Measurements from ENCODE around the gene ARHGEF4.

Gene ARHGEF4

DNA sequence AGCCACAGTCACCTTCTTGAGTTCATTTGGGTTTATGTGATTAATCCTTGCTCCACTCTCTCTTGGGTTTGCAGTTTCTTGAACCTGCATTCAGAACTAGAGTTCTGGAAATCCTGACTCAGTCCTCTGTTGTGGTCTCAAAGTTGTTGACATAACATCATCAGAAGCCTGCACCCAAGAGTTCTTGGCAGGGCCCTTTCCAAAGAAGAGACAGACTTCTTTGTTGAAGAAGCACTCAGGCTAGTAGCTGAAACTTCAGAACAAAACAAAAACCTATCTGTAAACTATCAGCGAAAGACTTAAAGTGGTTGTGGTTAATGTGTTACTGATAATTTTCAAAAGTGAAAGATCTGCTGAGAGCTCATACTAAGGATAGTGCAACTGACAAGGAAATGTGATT is 135.7 kb downstream of the ARHGEF4 start:
- 80 to 100% methylated on average over 1 of the region's 1 CpG for WGBS, 2 experiments

DNA sequence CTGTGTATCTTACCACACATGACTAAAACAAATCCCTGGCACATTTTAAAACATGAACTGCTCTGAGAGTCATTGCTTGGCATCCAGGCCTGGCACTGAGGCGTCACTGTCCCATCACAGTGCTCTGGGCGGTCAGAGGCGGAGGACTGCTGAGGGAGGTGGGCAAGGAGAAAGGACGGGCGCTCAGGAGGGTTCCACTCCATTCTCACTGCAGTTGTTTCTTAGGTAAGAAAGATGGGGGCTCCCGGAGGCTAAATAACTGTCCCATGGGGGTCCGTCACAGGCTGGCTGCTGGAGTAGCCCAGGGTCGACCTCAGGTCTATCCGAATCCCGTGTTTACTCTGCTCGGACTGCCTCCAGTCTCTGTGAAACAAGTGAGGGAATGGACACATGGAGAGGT is 139.0 kb downstream of the ARHGEF4 start:
- Histone ChIP-seq H3K27me3 (ENCODE audit: control insufficient read depth, insufficient read depth, low read length, poor library complexity, severe bottlenecking) (no peaks in the 10 kb centered on the region), H3K4me1 (ENCODE audit: control insufficient read depth, insufficient read depth, low read length) (no peaks in the 10 kb centered on the region), H3K27ac (ENCODE audit: insufficient read depth, low read depth, low read length, poor library complexity, severe bottlenecking) (no peak overlapping the region), H3K9me3 (ENCODE audit: control insufficient read depth, low read length) (no peaks in the 10 kb centered on the region), H3K4me3 (ENCODE audit: insufficient read depth, low read depth, low read length) (no peak overlapping the region), H3K36me3 (ENCODE audit: control insufficient read depth, insufficient read depth, low read length) (no peaks in the 10 kb centered on the region)
- 86% methylated on average over 11 of the region's 11 CpGs for WGBS, 2 experiments

More for the DNA sequence above, 135.7 kb downstream of the ARHGEF4 start:
- H3K9me3 ChIP-seq (ENCODE audit: control insufficient read depth, low read length) = no peaks in the 10 kb centered on the region
- no peak overlapping the region for H3K27ac ChIP-seq (ENCODE audit: insufficient read depth, low read depth, low read length, poor library complexity, severe bottlenecking)
- no peaks in the 10 kb centered on the region for H3K36me3 ChIP-seq (ENCODE audit: control insufficient read depth, insufficient read depth, low read length)
- peaks cover 7% of the 10 kb centered on the region for H3K4me1 ChIP-seq (ENCODE audit: control insufficient read depth, insufficient read depth, low read length)
- H3K4me3 ChIP-seq (ENCODE audit: insufficient read depth, low read depth, low read length) = no peak overlapping the region
- no peaks in the 10 kb centered on the region for H3K27me3 ChIP-seq (ENCODE audit: control insufficient read depth, insufficient read depth, low read length, poor library complexity, severe bottlenecking)

DNA sequence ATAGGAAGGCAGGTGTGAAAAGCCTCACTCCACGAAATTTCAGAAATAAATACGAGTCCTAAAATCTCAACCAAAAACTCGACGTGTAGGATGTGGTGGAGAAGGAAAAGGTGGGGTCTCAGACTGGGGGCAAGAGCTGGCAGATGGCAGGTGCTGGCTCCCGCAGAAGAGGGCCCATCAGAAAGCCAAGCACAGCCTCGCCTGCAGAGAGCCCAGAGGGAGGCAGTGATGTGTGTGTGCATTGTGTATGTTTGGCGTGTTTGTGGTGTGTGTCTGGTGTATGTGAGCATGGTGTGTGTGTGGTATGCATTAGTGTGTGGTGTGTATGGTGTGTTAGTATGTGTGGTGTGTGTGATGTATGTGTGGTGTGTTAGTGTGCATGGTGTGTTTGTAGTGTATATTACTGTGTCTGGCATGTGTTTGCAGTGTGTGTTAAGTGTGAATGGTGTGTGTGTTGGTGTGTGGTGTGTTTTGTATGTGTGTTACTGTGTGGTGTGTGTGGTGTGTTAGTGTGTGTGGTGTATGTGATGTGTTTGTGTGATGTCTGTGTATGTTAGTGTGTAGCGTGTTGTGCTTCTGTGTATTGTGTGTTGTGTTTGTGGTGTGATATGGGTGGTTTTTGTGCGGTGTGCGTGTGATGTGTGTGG is 140.0 kb downstream of the ARHGEF4 start:
- Histone ChIP-seq H3K36me3 (ENCODE audit: control insufficient read depth, insufficient read depth, low read length) (no peaks in the 10 kb centered on the region), H3K4me1 (ENCODE audit: control insufficient read depth, insufficient read depth, low read length) (no peaks in the 10 kb centered on the region), H3K9me3 (ENCODE audit: control insufficient read depth, low read length) (no peaks in the 10 kb centered on the region), H3K4me3 (ENCODE audit: insufficient read depth, low read depth, low read length) (no peak overlapping the region), H3K27ac (ENCODE audit: insufficient read depth, low read depth, low read length, poor library complexity, severe bottlenecking) (no peak overlapping the region), H3K27me3 (ENCODE audit: control insufficient read depth, insufficient read depth, low read length, poor library complexity, severe bottlenecking) (no peaks in the 10 kb centered on the region)
- WGBS, 2 experiments = 96 to 97% methylated on average over 10 of the region's 10 CpGs

DNA sequence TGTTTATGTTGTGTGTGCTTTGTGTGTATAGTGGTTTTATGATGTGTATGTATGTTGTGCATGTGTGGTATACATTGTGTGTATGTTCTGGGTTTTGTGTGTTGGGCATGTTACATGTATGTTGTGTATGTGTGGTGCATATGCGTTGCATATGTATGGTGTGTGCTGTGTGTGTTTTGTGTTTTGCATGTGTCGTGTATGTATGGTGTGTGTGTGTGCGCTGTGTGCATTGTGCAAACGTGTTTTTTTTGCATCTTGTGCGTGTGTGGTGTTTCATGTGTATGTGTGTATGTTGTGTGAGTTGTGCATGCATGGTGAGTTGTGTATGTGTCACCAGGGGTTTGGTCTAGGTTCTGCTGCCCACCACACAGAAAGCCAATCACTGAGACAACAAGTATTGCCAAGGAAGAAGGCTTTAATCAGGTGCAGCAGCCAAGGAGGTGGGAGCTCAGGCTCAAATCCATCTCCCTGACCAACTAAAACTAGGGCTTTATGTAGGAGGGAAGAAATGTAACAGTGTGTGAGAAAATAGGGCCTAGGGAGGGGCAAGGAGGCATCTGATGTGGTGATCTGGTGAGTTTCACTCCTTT is 140.8 kb downstream of the ARHGEF4 start:
- H3K36me3 ChIP-seq (ENCODE audit: control insufficient read depth, insufficient read depth, low read length) = no peaks in the 10 kb centered on the region
- no peak overlapping the region for H3K27ac ChIP-seq (ENCODE audit: insufficient read depth, low read depth, low read length, poor library complexity, severe bottlenecking)
- no peaks in the 10 kb centered on the region for H3K4me1 ChIP-seq (ENCODE audit: control insufficient read depth, insufficient read depth, low read length)
- H3K27me3 ChIP-seq (ENCODE audit: control insufficient read depth, insufficient read depth, low read length, poor library complexity, severe bottlenecking) = no peaks in the 10 kb centered on the region
- no peaks in the 10 kb centered on the region for H3K9me3 ChIP-seq (ENCODE audit: control insufficient read depth, low read length)
- WGBS, 2 experiments = 94 to 95% methylated on average over 5 of the region's 5 CpGs
- H3K4me3 ChIP-seq (ENCODE audit: insufficient read depth, low read depth, low read length) = no peak overlapping the region

DNA sequence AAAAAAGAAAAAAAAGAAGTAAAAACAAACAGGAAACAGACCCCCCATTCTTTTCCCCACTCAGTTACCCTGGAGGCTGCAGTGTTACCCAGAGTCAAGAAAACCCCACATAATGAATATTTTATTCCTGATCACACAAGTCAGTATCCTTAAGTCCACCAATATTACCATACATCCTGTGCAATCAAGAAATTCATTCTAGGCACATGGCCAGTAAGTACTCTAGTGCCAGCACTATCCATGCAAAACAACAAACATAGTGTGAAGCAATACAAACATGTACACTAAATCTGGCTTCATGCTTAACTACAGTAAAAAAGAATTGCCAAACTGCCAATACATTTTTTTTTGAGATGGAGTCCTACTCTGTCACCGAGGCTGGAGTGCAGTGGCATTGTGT is 145.0 kb downstream of the ARHGEF4 start:
- H3K4me1 ChIP-seq (ENCODE audit: control insufficient read depth, insufficient read depth, low read length) = no peaks in the 10 kb centered on the region
- no peaks in the 10 kb centered on the region for H3K36me3 ChIP-seq (ENCODE audit: control insufficient read depth, insufficient read depth, low read length)
- H3K27me3 ChIP-seq (ENCODE audit: control insufficient read depth, insufficient read depth, low read length, poor library complexity, severe bottlenecking) = no peaks in the 10 kb centered on the region
- H3K4me3 ChIP-seq (ENCODE audit: insufficient read depth, low read depth, low read length) = no peak overlapping the region
- WGBS, 2 experiments = 88 to 92% methylated on average over 1 of the region's 1 CpG
- no peaks in the 10 kb centered on the region for H3K9me3 ChIP-seq (ENCODE audit: control insufficient read depth, low read length)
- no peak overlapping the region for H3K27ac ChIP-seq (ENCODE audit: insufficient read depth, low read depth, low read length, poor library complexity, severe bottlenecking)

DNA sequence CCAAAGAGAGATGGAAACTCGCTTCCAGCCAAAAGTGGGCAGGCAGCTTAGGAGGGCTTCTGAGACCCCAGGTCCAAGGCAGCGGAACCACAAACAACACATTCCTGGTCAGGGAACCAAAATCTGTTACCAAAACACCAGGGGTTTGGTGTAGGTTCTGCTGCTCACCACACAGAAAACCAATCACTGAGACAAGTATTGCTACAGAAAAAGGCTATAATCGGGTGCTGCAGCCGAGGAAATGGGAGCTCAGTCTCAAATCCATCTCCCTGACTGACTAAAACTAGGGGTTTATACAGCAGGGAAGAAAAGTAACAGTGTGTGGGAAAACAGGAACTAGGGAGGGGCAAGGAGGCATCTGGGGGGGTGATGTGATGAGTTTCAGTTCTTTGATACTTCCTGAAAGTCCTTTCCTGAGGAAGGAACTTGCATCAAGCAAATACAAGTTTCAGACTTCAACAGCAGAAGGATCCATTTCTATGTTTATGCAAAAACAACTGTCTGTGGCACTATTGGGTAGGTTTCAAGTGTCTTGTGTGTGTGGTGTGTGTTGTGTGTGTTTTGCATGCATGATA is 148.6 kb downstream of the ARHGEF4 start:
- no peaks in the 10 kb centered on the region for H3K9me3 ChIP-seq (ENCODE audit: control insufficient read depth, low read length)
- 93 to 95% methylated on average over 4 of the region's 4 CpGs for WGBS, 2 experiments
- H3K4me3 ChIP-seq (ENCODE audit: insufficient read depth, low read depth, low read length) = no peak overlapping the region
- H3K27me3 ChIP-seq (ENCODE audit: control insufficient read depth, insufficient read depth, low read length, poor library complexity, severe bottlenecking) = no peaks in the 10 kb centered on the region
- no peak overlapping the region for H3K27ac ChIP-seq (ENCODE audit: insufficient read depth, low read depth, low read length, poor library complexity, severe bottlenecking)
- no peaks in the 10 kb centered on the region for H3K4me1 ChIP-seq (ENCODE audit: control insufficient read depth, insufficient read depth, low read length)
- H3K36me3 ChIP-seq (ENCODE audit: control insufficient read depth, insufficient read depth, low read length) = no peaks in the 10 kb centered on the region

DNA sequence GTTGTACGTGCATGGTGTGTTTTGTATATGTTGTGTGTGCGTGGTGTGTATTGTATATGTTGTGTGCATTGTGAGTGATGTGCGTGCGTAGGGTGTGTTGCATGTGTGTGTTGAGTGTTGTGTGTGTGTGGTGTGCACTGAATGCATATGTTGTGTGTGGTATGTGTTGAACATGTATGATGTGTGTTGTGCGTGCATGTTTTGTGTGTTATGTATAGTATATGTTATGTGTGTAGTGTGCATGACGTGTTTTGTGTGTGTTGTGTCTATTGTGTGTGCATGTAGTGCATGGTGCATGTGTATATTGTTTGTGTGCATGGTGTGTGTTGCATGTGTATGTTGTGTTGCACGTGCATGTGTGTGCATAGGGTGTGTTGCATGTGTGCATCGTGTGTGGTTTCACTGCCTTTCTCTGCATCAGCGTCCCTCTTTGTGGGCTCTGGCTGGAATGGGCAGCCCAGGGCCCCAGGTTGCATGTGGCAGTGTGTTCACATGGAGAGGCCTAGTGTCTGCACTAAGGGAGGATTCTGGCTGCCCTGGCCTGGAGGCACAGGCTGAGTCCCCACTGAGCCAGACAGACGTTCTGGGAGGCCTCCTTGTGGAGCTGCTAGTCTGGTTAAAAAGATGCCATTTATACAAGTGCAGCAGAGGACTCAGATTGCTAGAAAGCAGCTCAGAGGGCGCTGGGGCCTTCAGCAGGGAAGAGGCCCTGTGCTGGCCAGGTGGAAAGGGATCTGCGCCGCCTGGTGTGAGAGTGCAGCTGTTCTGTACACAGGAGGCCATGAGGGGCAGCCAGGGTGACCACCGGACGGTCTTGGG is 149.3 kb downstream of the ARHGEF4 start:
- WGBS, 2 experiments = 91 to 92% methylated on average over 15 of the region's 15 CpGs
- Histone ChIP-seq H3K4me3 (ENCODE audit: insufficient read depth, low read depth, low read length) (no peak overlapping the region), H3K36me3 (ENCODE audit: control insufficient read depth, insufficient read depth, low read length) (no peaks in the 10 kb centered on the region), H3K4me1 (ENCODE audit: control insufficient read depth, insufficient read depth, low read length) (no peaks in the 10 kb centered on the region), H3K9me3 (ENCODE audit: control insufficient read depth, low read length) (no peaks in the 10 kb centered on the region), H3K27ac (ENCODE audit: insufficient read depth, low read depth, low read length, poor library complexity, severe bottlenecking) (no peak overlapping the region), H3K27me3 (ENCODE audit: control insufficient read depth, insufficient read depth, low read length, poor library complexity, severe bottlenecking) (no peaks in the 10 kb centered on the region)

DNA sequence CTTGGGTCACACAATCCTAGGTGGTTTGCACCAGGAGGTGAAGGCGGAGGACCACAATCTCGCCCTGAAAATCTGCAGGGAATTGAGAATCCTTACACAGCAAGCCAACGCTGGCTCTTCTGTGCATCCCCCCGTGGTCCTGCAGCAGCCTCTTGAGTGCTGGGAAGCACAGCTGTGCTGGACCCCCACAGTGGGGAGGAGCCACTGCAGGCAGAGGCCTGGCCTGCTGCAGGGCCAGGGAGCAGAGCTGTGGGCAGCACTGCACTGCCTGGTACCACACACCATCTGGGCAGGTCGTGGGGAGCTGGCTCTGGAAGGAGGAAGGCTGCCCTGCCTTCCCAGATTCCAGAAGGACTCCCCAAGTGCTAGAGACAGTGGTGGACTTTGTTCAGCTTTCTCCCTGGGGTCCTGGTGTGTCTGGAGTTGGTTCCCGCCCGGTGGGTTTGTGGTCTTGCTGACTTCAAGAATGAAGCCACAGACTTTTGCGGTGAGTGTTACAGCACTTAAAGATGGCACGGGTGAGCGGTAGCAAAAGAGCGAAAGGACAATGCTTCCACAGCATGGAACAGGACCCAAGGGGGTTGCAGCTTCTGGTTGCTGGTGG is 150.3 kb downstream of the ARHGEF4 start:
- no peaks in the 10 kb centered on the region for H3K9me3 ChIP-seq (ENCODE audit: control insufficient read depth, low read length)
- no peak overlapping the region for H3K4me3 ChIP-seq (ENCODE audit: insufficient read depth, low read depth, low read length)
- no peaks in the 10 kb centered on the region for H3K4me1 ChIP-seq (ENCODE audit: control insufficient read depth, insufficient read depth, low read length)
- H3K36me3 ChIP-seq (ENCODE audit: control insufficient read depth, insufficient read depth, low read length) = no peaks in the 10 kb centered on the region
- no peak overlapping the region for H3K27ac ChIP-seq (ENCODE audit: insufficient read depth, low read depth, low read length, poor library complexity, severe bottlenecking)
- H3K27me3 ChIP-seq (ENCODE audit: control insufficient read depth, insufficient read depth, low read length, poor library complexity, severe bottlenecking) = no peaks in the 10 kb centered on the region
- WGBS, 2 experiments = 90 to 93% methylated on average over 11 of the region's 11 CpGs

DNA sequence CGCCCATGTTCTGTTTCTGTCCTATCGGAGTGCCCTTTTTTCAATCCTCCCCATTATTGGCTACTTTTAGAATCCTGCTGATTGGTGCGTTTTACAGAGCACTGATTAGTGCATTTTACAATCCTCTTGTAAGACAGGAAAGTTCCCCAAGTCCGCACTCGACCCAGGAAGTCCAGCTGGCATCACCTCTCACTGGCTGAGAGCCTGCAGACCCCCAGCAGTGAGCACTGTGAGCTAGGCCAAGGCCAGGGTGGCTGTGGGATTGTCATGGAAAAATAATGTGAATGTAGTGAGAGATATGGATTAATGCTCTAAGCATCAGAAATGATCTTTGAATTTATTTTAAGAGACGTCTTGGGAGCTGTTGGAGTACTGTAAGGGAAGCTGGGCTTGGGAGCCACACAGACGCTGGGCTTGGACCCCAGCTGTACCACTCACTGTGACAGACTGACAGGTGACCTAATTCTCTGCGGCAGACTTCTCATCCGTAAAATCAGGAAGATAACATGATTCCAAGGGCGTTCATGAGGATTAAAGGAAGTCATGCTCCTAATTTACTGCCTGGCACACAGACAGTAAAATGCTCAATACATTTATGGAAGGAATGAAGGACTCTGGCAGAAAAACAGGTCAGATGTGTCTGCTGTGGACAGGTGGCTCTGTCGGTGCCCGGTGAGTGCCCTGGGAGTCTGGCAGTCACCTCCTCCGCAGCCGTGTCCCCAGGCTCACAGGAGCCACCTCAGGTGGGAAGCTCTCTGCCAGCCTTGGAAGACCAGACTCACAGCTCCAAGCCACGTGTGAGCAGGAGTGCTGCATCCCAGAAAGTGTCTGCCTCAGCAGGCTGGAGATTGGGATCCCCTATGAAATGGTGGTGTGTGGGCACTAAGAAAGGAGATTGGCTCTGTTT is 151.1 kb downstream of the ARHGEF4 start:
- no peak overlapping the region for H3K27ac ChIP-seq (ENCODE audit: insufficient read depth, low read depth, low read length, poor library complexity, severe bottlenecking)
- no peaks in the 10 kb centered on the region for H3K27me3 ChIP-seq (ENCODE audit: control insufficient read depth, insufficient read depth, low read length, poor library complexity, severe bottlenecking)
- WGBS, 2 experiments = 91 to 93% methylated on average over 15 of the region's 15 CpGs
- H3K9me3 ChIP-seq (ENCODE audit: control insufficient read depth, low read length) = no peaks in the 10 kb centered on the region
- no peak overlapping the region for H3K4me3 ChIP-seq (ENCODE audit: insufficient read depth, low read depth, low read length)
- no peaks in the 10 kb centered on the region for H3K4me1 ChIP-seq (ENCODE audit: control insufficient read depth, insufficient read depth, low read length)
- H3K36me3 ChIP-seq (ENCODE audit: control insufficient read depth, insufficient read depth, low read length) = no peaks in the 10 kb centered on the region
